GM21786 (cell line): ENCODE data around the gene SLC9A4.
"Not testable (repeated sequence)": the region's sequence is repeated elsewhere in the genome, so short reads cannot be mapped to it uniquely, and the experiment has no call there.

Source experiments
- ATAC-seq: cut with Tn5 transposase; IDR thresholded peaks from one replicate; pipeline ENCODE4 v1.9.1; 2021; ENCODE audit not compliant: unreplicated experiment

The SLC9A4 gene

GRCh38 chr2:102540882-102541281 is 67.9 kb downstream of the SLC9A4 start:
- ATAC-seq, result no peak

- ATAC-seq, result no peak
These were observed 71.2 kb downstream of the SLC9A4 start for GRCh38 chr2:102544182-102544581.

GRCh38 chr2:102547462-102547861 is 74.4 kb downstream of the SLC9A4 start:
- no peak for ATAC-seq

GRCh38 chr2:102549027-102549426 is 76.0 kb downstream of the SLC9A4 start:
- no peak for ATAC-seq

- no peak for ATAC-seq
These were observed 77.1 kb downstream of the SLC9A4 start for GRCh38 chr2:102550151-102550550.

- no peak for ATAC-seq
These were observed 78.5 kb downstream of the SLC9A4 start for GRCh38 chr2:102551329-102552096.

GRCh38 chr2:102553601-102554000 is 80.6 kb downstream of the SLC9A4 start:
- ATAC-seq, result no peak

GRCh38 chr2:102558463-102558862 is 85.4 kb downstream of the SLC9A4 start:
- ATAC-seq, result no peak

- ATAC-seq, result not testable (repeated sequence)
These were observed 89.5 kb downstream of the SLC9A4 start for GRCh38 chr2:102562542-102562941.

GRCh38 chr2:102575888-102576287 is 102.9 kb downstream of the SLC9A4 start:
- no peak for ATAC-seq

- no peak for ATAC-seq
These were observed 105.3 kb downstream of the SLC9A4 start for GRCh38 chr2:102578376-102578775.

- ATAC-seq, result no peak
These were observed 108.9 kb downstream of the SLC9A4 start for GRCh38 chr2:102581911-102582310.

GRCh38 chr2:102582845-102583244 is 109.8 kb downstream of the SLC9A4 start:
- no peak for ATAC-seq
